Measurements from ENCODE around the gene TMEM184B. TPM values are rescaled to one million over a fixed set of nuclear protein-coding genes. Genes with fewer than 3 reads are reported as not detected.

Gene TMEM184B
- total and polyA plus RNA-seq, 10 of the 15 experiments (the other 5 are each of a cell fraction or from before 2014, with no cell fraction given), result 0.56 to 22.4 (median 7.9) TPM

- FAIRE-seq (no peak), DNase-seq (ENCODE audit: low read depth, low spot score) (no peak), ATAC-seq (no peak)
- no peaks in the 10 kb centered on the region for H3K9me3 ChIP-seq (replicated peaks; ENCODE audit: control insufficient read depth, insufficient read depth, low read length)
- no peak overlapping the region for H3K4me3 ChIP-seq
- H3K27me3 ChIP-seq (replicated peaks in 1 of 2; ENCODE audit: control insufficient read depth in 2 of 2, insufficient read depth in 2 of 2, low read length in 1 of 2), result no peaks in the 10 kb centered on the region
- H4K20me1 ChIP-seq (ENCODE audit: control insufficient read depth, insufficient read depth), result no peaks in the 10 kb centered on the region
- 98% methylated on average over 2 of the region's 2 CpGs for WGBS (ENCODE audit: insufficient coverage, insufficient replicate concordance, low lambda C conversion rate, missing lambda C conversion rate)
- ChIA-PET SMC1A (ENCODE audit: uncharacterized antibody, unreplicated experiment) (interaction anchor here (1.3 to 1.4 kb wide), 2 partner anchors 9 to 15 kb away, joined by 3 read pairs; no protein-coding TSS in a partner anchor), CTCF (interaction anchor here (1.9 kb wide), 1 partner anchor 203 kb away, joined by 4 read pairs; no protein-coding TSS in a partner anchor), RAD21 (ENCODE audit: unreplicated experiment) (no interaction called here), POLR2A (no interaction called here)
- intact Hi-C loops (cut with micrococcal nuclease; ENCODE audit: unreplicated experiment), result no loop called here
- TF ChIP-seq E2F4 (IDR thresholded peaks at IDR 0.05; ENCODE audit: low read depth, low read length) (no peak), REST (IDR thresholded peaks at IDR 0.05; ENCODE audit: low read depth, low read length) (no peak), ZNF24 (IDR thresholded peaks at IDR 0.05) (no peak), BACH1 (IDR thresholded peaks at IDR 0.05; ENCODE audit: borderline replicate concordance) (no peak), HDAC2 (IDR thresholded peaks at IDR 0.05) (no peak), TAF1 (IDR thresholded peaks at IDR 0.05; ENCODE audit: borderline replicate concordance, low read depth, low read length) (no peak), RBBP5 (conservative IDR thresholded peaks at IDR 0.05) (no peak), MEF2B (IDR thresholded peaks at IDR 0.05; ENCODE audit: partially characterized antibody, poor library complexity, severe bottlenecking) (no peak), KAT2A (conservative IDR thresholded peaks at IDR 0.05; ENCODE audit: control insufficient read depth, low read depth, low read length) (no peak), HSF1 (IDR thresholded peaks at IDR 0.05; ENCODE audit: low read depth, low read length) (no peak), SREBF2 (IDR thresholded peaks at IDR 0.05; ENCODE audit: low read length) (no peak), STAT3 (IDR thresholded peaks at IDR 0.05; ENCODE audit: low read depth, low read length) (no peak), EED (IDR thresholded peaks at IDR 0.05; ENCODE audit: low read depth) (no peak), NR2C1 (IDR thresholded peaks at IDR 0.05) (no peak), SP1 (IDR thresholded peaks at IDR 0.05; ENCODE audit: low read depth, low read length) (no peak)
- H3K4me2 ChIP-seq (ENCODE audit: control insufficient read depth, insufficient read depth), result no peak overlapping the region
- peaks cover 16% of the 10 kb centered on the region for H3K4me1 ChIP-seq (ENCODE audit: control insufficient read depth, insufficient read depth, low read length)
- no peak overlapping the region for H2AFZ ChIP-seq (ENCODE audit: control insufficient read depth, low read depth, low read length)
- no peak overlapping the region for H3K27ac ChIP-seq (ENCODE audit: control insufficient read depth, insufficient read depth)
- BruUV-seq (replicated peaks), result no TSS peak
- H3K79me2 ChIP-seq (ENCODE audit: control insufficient read depth, insufficient read depth, low read length), result peaks cover 4% of the 10 kb centered on the region
- H3K9ac ChIP-seq (ENCODE audit: control insufficient read depth, insufficient read depth, low read length), result no peak overlapping the region
- in situ Hi-C loops (cut with MboI), result no loop called here
- H3K36me3 ChIP-seq (ENCODE audit: control insufficient read depth in 2 of 2, insufficient read depth in 2 of 2, low read length in 1 of 2), result no peaks in the 10 kb centered on the region
Measured at GRCh38 chr22:38255697-38256096, 17.1 kb downstream of the TMEM184B start.

Measured in GM12878 (cell line).